ENCODE results near the gene COLEC11.

DNA sequence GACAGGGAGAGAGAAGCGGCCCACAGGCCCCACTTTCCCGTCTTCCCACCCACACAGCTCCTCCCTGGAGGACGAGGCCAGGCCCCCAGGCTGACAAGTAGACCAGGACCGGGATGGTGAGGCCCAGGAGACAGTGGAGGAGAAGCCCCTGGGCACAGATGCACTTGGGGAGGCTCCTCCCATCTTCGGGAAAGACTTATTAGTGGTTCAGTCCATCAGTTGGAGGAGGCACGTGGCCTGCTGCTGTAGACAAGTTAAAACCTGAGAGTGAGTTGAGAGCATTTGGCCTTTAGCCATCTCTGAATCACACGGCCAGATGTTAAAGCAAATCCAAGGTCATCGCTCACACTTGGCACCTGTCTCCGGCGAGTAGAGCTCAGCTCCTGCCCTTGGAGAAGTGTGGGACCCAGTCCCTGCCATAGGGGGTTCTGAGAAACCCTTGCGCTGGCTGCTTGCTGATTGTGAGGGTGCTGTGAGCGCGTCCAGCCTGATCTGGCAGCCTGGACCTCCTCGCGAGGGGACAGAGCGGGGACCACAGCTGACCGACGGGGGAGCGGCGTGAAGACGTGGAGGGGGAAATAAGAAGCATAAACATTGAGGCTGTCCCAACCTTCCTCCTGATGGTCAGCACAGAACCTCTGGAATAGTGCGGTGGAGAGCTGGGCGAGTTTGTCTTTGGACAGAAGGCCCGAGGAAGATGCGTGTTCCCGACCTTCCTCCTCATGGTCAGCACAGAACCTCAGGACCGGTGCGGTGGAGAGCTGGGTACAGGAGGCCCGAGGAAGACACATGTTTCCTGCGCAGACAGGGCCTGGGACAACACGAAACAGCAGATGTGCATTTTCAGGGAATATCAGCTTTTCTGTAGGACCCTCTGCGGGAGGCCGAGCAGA is 38.4 kb downstream of the COLEC11 start:
- TF ChIP-seq CTCF (IDR thresholded peaks at IDR 0.05) (no peak), EZH2 (IDR thresholded peaks at IDR 0.05; ENCODE audit: borderline replicate concordance, insufficient read depth, low read depth, low read length, poor library complexity, severe bottlenecking) (no peak)

Data from B cell (primary cell).